Left hindlimb (tissue), 1 donor: Measurements from ENCODE around the gene SH3BP4.
A peak's percentile ranks its signal among the peaks of the same experiment; 100 is the strongest.

Source experiments
- DNase-seq: peaks from one replicate; pipeline ENCODE4 v3.0.0-alpha.2; 2018

SH3BP4 gene

GRCh38 chr2:234951664-234952269 is at the start of gene SH3BP4:
Gene SH3BP4, plus strand, starts transcription at chr2:234952017. Its CDS starts 82,986 bp downstream, at chr2:235035003.
- DNase-seq: peak; percentile 92

GRCh38 chr2:234904785-234905184 is 47.0 kb upstream of the SH3BP4 start:
- DNase-seq: no peak

GRCh38 chr2:234905547-234906265 is 46.1 kb upstream of the SH3BP4 start:
- DNase-seq: no peak

GRCh38 chr2:234910186-234910679 is 41.6 kb upstream of the SH3BP4 start:
- DNase-seq: no peak

GRCh38 chr2:234911271-234911670 is 40.5 kb upstream of the SH3BP4 start:
- DNase-seq: peak; percentile 40

- DNase-seq: no peak
Measured at GRCh38 chr2:234912437-234912836, 39.4 kb upstream of the SH3BP4 start.

- no peak for DNase-seq
Measured at GRCh38 chr2:234913208-234913626, 38.6 kb upstream of the SH3BP4 start.

- DNase-seq: no peak
Measured at GRCh38 chr2:234914371-234915154, 37.3 kb upstream of the SH3BP4 start.

GRCh38 chr2:234916674-234917073 is 35.1 kb upstream of the SH3BP4 start:
- no peak for DNase-seq

GRCh38 chr2:234917211-234917975 is 34.4 kb upstream of the SH3BP4 start:
- DNase-seq: no peak

- no peak for DNase-seq
Measured at GRCh38 chr2:234919711-234920110, 32.1 kb upstream of the SH3BP4 start.

GRCh38 chr2:234920836-234921235 is 31.0 kb upstream of the SH3BP4 start:
- no peak for DNase-seq

- DNase-seq: no peak
Measured at GRCh38 chr2:234929002-234929401, 22.8 kb upstream of the SH3BP4 start.

- no peak for DNase-seq
Measured at GRCh38 chr2:234930397-234930796, 21.4 kb upstream of the SH3BP4 start.

- DNase-seq: no peak
Measured at GRCh38 chr2:234931371-234931770, 20.4 kb upstream of the SH3BP4 start.

GRCh38 chr2:234932591-234933168 is 19.1 kb upstream of the SH3BP4 start:
- no peak for DNase-seq

GRCh38 chr2:234935311-234935710 is 16.5 kb upstream of the SH3BP4 start:
- DNase-seq: no peak

GRCh38 chr2:234939576-234939975 is 12.2 kb upstream of the SH3BP4 start:
- DNase-seq: no peak

- DNase-seq: no peak
Measured at GRCh38 chr2:234939996-234940395, 11.8 kb upstream of the SH3BP4 start.

GRCh38 chr2:234940527-234940926 is 11.3 kb upstream of the SH3BP4 start:
- no peak for DNase-seq

- DNase-seq: no peak
Measured at GRCh38 chr2:234945339-234945873, 6.4 kb upstream of the SH3BP4 start.

- DNase-seq: no peak
Measured at GRCh38 chr2:234947556-234947955, 4.3 kb upstream of the SH3BP4 start.
